GM13977 (cell line): ENCODE measurements around the gene KCNQ2.

Experiments used
- DNase-seq: peaks from one replicate; pipeline ENCODE4 v3.0.0; 2012; ENCODE audit warnings: low spot score
- in situ Hi-C: fragments of 300-500 bp; cut with MboI; formaldehyde crosslinking; loops from one replicate; pipeline ENCODE4 v1.12.0; 2022; ENCODE audit warnings: low sequenced_read_pairs, low pct_unique_long_range_greater_than_20kb, mixed read lengths, inconsistent platforms; ENCODE audit not compliant: unreplicated experiment
- TF ChIP-seq, protein P1 (sequence below): IDR thresholded peaks from 2 replicates; pipeline ENCODE4 v1.5.1; 2012; ENCODE audit warnings: mild to moderate bottlenecking, control low read depth; ENCODE audit not compliant: insufficient read depth; ENCODE audit errors: extremely low read depth, missing control alignments

KCNQ2 gene

DNA sequence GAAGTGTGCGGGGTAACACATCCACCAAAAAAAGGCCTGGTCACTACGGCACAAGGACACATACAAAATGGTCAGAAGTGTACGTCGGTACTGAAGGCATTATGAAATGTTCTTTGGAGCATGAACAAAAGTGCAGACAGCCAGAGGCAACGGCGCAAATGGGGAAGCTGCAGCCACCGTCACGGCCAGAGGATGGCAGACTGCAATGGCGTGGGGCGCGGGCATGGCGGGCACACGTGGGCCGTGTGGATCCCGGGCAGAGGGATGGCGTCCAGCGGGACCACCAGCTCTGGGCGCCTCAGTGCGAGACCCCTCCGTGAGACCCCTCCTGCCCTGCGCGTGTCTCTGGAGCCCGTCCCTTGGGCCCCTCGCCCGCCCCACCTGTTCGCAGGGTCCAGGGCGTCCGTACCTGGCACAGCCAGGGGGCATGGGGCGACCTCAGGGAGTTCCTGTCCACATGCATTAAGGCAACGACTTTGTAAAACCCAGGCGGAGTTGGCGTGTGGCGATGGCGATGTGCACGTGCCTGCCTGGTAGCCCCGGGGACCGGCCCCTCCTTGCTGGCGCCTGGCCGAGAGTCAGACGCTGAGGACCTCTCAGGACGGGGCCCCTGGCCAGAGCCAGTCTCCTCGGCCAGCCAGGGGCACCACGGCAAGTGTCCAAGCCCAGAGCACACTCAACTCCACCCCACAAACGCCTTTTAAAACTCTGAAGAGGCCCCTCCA, 71.8 kb downstream of the KCNQ2 start:
- TF ChIP-seq, protein P1, sequence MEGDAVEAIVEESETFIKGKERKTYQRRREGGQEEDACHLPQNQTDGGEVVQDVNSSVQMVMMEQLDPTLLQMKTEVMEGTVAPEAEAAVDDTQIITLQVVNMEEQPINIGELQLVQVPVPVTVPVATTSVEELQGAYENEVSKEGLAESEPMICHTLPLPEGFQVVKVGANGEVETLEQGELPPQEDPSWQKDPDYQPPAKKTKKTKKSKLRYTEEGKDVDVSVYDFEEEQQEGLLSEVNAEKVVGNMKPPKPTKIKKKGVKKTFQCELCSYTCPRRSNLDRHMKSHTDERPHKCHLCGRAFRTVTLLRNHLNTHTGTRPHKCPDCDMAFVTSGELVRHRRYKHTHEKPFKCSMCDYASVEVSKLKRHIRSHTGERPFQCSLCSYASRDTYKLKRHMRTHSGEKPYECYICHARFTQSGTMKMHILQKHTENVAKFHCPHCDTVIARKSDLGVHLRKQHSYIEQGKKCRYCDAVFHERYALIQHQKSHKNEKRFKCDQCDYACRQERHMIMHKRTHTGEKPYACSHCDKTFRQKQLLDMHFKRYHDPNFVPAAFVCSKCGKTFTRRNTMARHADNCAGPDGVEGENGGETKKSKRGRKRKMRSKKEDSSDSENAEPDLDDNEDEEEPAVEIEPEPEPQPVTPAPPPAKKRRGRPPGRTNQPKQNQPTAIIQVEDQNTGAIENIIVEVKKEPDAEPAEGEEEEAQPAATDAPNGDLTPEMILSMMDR, result no peak
- DNase-seq, result no peak
- in situ Hi-C loops, result no loop called here

DNA sequence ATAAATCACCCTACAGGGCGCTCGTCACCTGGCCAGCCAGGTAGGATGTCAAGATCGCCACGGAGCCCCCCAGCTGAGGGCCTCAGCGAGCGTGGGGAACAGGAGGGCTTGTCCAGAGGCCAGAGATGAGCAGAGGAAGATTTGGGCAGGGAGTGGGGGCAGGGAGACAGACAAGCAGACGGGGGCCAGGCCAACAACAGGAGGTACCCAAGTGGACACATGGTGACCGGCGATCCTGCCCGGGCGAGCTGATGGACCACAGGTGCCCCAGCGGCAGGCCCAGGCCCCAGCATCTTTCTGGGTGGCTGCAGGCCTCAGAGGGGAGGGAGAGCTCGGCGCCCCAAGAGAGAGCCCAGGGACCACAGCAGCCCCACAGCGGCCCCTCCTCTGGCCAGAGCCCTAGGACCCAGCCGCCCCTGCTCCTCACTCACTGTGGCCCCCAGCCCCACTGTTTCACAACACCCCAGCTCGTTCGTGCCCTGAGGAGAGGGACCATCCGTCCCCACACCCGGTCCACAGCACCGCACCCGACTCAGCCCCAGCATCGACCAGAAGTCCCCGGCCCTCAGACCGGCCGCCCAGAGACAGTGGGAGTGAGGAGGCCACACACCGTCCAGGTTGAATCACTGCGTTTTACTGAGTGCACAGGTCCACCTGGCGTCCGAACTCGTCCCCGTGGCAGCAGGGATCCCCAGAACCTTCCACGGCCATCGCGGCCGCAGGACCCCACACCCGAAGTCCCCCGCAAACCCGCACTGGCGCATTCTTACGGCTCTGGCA, 72.7 kb downstream of the KCNQ2 start:
- no peak for DNase-seq
- in situ Hi-C loops, result no loop called here

DNA sequence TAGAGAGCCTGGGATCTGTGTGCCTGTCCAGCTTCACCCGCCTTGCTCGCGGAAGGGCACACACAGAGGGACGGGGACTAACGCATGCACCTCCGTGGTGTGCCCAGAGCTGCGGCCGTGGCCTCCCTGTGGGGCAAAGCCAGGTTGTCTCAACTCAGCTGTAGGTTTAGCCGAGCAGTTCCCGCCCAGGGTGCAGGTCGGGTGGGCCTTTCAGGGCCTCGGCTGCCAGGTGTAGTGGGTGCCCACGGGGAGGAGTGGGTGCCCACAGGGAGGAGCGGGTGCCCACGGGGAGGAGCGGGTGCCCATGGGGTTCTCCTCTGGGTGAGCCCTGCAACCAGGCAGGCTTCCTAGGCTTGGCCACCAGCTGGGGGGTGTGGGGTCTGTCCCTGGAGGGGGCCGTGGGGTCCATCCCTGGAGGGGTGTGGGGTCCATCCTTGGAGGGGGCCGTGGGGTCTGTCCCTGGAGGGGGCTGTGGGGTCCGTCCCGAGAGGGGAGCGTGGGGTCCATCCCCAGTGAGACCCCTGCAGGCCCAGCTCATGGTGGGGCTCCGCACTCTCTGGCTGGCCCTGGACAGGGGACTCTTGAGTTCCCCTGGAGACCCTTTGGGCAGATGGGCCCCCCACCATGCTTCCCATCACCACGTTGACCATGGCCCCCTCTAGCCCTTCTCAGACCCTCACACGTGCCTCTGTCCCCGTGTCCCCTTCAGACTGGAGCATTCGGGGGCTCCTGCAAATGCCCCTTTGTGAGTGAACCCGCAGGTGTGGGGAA, 73.5 kb downstream of the KCNQ2 start:
- TF ChIP-seq, protein P1, result no peak
- in situ Hi-C loops, result no loop called here
- no peak for DNase-seq

More for the DNA sequence above, 72.7 kb downstream of the KCNQ2 start:
- TF ChIP-seq, protein P1, result no peak

DNA sequence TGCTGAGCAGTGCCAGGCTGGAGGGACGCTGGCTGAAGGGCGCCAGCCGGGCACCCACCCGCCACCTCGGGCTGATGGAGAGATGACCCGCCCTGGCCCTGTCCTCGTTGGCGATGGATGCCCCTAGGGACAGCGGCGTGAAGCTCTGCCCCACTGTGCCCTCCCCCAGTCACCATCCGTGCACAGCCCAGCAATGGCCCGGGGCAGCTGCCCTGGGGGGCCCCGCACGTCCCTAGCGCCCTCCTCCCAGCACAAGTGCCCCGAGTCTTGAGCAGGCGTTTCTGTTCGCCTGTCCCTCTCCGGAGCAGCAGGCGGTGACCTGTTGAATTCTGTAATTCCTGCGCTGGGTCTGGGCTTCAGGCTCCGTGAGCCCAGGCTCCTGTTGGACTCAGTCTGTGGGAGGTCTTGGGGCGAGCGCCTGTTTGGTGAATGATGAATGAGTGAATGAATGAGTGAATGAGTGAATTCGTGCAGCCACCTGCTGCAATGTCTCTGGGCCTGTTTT, 74.5 kb downstream of the KCNQ2 start:
- in situ Hi-C loops, result no loop called here
- no peak for DNase-seq
- TF ChIP-seq, protein P1, result no peak

DNA sequence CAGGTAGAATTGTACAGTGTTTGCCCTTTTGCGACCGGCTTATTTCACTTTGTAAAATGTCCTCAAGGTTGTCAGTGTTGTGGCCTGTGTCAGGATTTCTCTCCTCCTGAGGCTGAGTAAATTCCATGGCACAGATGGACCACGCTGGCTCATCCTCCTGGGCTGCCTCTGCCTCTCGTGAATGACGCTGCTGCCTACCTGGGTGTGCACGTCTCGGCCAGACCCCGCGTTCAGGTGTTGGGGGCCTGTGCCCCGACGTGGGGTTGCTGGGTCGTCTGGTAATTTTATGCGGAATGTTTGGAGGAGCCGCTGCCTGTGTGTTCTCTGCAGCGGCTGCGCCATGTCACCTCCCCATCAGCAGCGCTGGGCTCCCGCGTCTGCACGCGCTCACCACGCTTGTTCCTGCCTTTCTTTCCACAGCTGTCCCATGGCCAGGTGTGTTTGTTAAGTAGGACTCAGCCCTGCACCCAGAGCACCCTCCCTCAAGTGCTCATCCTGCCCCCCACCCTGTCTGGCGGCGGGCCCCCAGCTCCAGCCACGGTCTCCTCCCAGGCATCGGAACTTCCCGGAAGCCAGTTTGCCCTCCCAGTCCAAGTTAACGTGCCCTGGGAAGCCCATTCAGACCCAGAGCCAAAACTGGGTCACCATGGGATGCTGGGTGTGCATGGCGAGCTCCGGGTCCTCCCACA, 75.2 kb downstream of the KCNQ2 start:
- in situ Hi-C loops, result no loop called here
- DNase-seq, result no peak
- TF ChIP-seq, protein P1, result no peak

DNA sequence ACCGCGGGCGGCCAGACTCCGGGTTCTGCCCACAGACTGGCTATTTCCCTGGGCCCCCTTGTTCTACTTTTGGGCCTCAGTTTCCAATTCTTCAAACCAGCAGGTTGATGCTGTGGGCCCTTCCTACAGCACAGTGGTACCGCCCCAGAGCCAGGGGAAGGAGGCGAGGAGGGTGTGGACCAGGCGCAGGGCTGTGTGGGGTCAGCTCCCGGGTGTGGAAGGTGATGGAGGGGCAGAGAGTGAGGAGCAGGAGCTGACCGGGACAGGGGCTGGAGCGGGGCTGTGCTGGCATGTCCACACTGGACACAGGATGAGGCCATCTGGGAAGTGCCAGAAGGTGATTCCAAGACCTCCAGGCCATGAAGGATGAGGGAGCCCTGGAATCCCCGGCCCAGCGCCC, 76.2 kb downstream of the KCNQ2 start:
- TF ChIP-seq, protein P1, result no peak
- in situ Hi-C loops, result no loop called here
- DNase-seq, result no peak
